ENCODE results near the gene ARHGAP33. TPM values are rescaled to one million over a fixed set of nuclear protein-coding genes. Genes with fewer than 3 reads are reported as not detected.
A peak's percentile ranks its signal among the peaks of the same experiment; 100 is the strongest.

ARHGAP33 gene
- total and polyA plus RNA-seq, 3 experiments from 2014 or later: 0.71 to 11.9 (median 9.2) TPM

- Histone ChIP-seq H3K9me3 (ENCODE audit: low read length) (no peaks in the 10 kb centered on the region), H3K4me3 (ENCODE audit: low read length) (peak within 1 kb of the TSS; percentile 87), H3K4me1 (ENCODE audit: insufficient read depth, low read length) (peaks cover 54% of the 10 kb centered on the region), H3K27me3 (ENCODE audit: insufficient read depth, low read length, poor library complexity, severe bottlenecking) (no peaks in the 10 kb centered on the region), H3K27ac (ENCODE audit: low read depth, low read length) (peak within 1 kb of the TSS; percentile 69), H3K36me3 (ENCODE audit: insufficient read depth, low read length) (peaks cover 17% of the 10 kb centered on the region)
- ChIA-PET POLR2A (interaction anchor here (1.4 kb wide), 2 partner anchors 18 to 24 kb away, joined by 3 to 7 read pairs; no protein-coding TSS in a partner anchor), CTCF (no interaction called here)
- peaks cover 0 to 42% (median 0%) of the 10 kb centered on the region in 3 donors for H3K36me3 Mint-ChIP-seq
- peak within 1 kb of the TSS; percentile 90 to 99 (median 96) for H3K27ac Mint-ChIP-seq
- no peaks in the 10 kb centered on the region for H3K9me3 Mint-ChIP-seq
- peaks cover 43 to 74% (median 51%) of the 10 kb centered on the region in 3 donors for H3K4me1 Mint-ChIP-seq
- DNase-seq: peak in 4 of 5 donors; percentile 49 to 78 (median 70)
- no peaks in the 10 kb centered on the region for H3K27me3 Mint-ChIP-seq
- H3K4me3 Mint-ChIP-seq: peak within 1 kb of the TSS; percentile 86 to 100 (median 94)
Observed at GRCh38 chr19:35742121-35742724, 33.1 kb upstream of the ARHGAP33 start, which contains the start of gene IGFLR1. TSS of gene IGFLR1 (minus strand) at chr19:35742452. CDS start at chr19:35741180, 1,272 bp downstream.

- peaks cover 0 to 2% of the 10 kb centered on the region in 2 donors for H3K27me3 Mint-ChIP-seq
- DNase-seq: no peak
- no peaks in the 10 kb centered on the region for H3K27me3 ChIP-seq (ENCODE audit: insufficient read depth, low read length, poor library complexity, severe bottlenecking)
- no peaks in the 10 kb centered on the region for H3K9me3 Mint-ChIP-seq
- H3K4me1 ChIP-seq (ENCODE audit: insufficient read depth, low read length): peaks cover 57% of the 10 kb centered on the region
- ChIA-PET POLR2A (interaction anchor here (0.6 to 1.9 kb wide), 4 partner anchors 14 to 96 kb away, joined by 3 to 12 read pairs (median 3); partner anchors contain the start of genes COX6B1 and PROSER3), CTCF (interaction anchor here (0.7 to 1.3 kb wide), 3 partner anchors 16 to 59 kb away, joined by 3 read pairs; no protein-coding TSS in a partner anchor)
- peaks cover 0 to 35% (median 0%) of the 10 kb centered on the region in 3 donors for H3K36me3 Mint-ChIP-seq
- peaks cover 53 to 78% (median 63%) of the 10 kb centered on the region in 3 donors for H3K4me1 Mint-ChIP-seq
- peak overlapping the region; percentile 97 for H3K4me3 ChIP-seq (ENCODE audit: low read length)
- peak overlapping the region; percentile 96 to 100 (median 99) for H3K27ac Mint-ChIP-seq
- peaks cover 5% of the 10 kb centered on the region for H3K36me3 ChIP-seq (ENCODE audit: insufficient read depth, low read length)
- H3K4me3 Mint-ChIP-seq: peak overlapping the region; percentile 90 to 100 (median 98)
- H3K27ac ChIP-seq (ENCODE audit: low read depth, low read length): peak overlapping the region; percentile 17
- H3K9me3 ChIP-seq (ENCODE audit: low read length): no peaks in the 10 kb centered on the region
Observed at GRCh38 chr19:35743640-35744429, 31.5 kb upstream of the ARHGAP33 start.

GRCh38 chr19:35744430-35745327 lies 30.7 kb upstream of the ARHGAP33 start:
- ChIA-PET CTCF (interaction anchor here (0.7 to 1.3 kb wide), 4 partner anchors 16 to 60 kb away, joined by 3 read pairs; no protein-coding TSS in a partner anchor), POLR2A (interaction anchor here (0.6 to 1.9 kb wide), 9 partner anchors 13 to 529 kb away, joined by 3 to 12 read pairs (median 3); partner anchors contain the start of genes COX6B1, KMT2B and PROSER3)
- Histone ChIP-seq H3K27me3 (ENCODE audit: insufficient read depth, low read length, poor library complexity, severe bottlenecking) (no peaks in the 10 kb centered on the region), H3K4me3 (ENCODE audit: low read length) (peak overlapping the region; percentile 97), H3K9me3 (ENCODE audit: low read length) (no peaks in the 10 kb centered on the region), H3K36me3 (ENCODE audit: insufficient read depth, low read length) (no peaks in the 10 kb centered on the region), H3K4me1 (ENCODE audit: insufficient read depth, low read length) (peaks cover 59% of the 10 kb centered on the region), H3K27ac (ENCODE audit: low read depth, low read length) (peak overlapping the region; percentile 100)
- H3K27me3 Mint-ChIP-seq: peaks cover 0 to 2% of the 10 kb centered on the region in 2 donors
- no peaks in the 10 kb centered on the region for H3K9me3 Mint-ChIP-seq
- H3K4me3 Mint-ChIP-seq: peak overlapping the region; percentile 90 to 100 (median 98)
- H3K4me1 Mint-ChIP-seq: peaks cover 55 to 76% (median 67%) of the 10 kb centered on the region in 3 donors
- H3K27ac Mint-ChIP-seq: peak overlapping the region; percentile 96 to 100 (median 99)
- peak; percentile 89 to 97 (median 94) for DNase-seq
- H3K36me3 Mint-ChIP-seq: peaks cover 0 to 33% (median 0%) of the 10 kb centered on the region in 3 donors

GRCh38 chr19:35745328-35746086 lies 29.9 kb upstream of the ARHGAP33 start, which contains the start of the genes PSENEN and U2AF1L4:
TSS of gene PSENEN (plus strand) at chr19:35745651. CDS start at chr19:35745931, 280 bp downstream.
TSS of gene U2AF1L4 (minus strand) at chr19:35745418. CDS start at chr19:35745391, 27 bp downstream.
- Histone ChIP-seq H3K36me3 (ENCODE audit: insufficient read depth, low read length) (no peaks in the 10 kb centered on the region), H3K27ac (ENCODE audit: low read depth, low read length) (peak within 1 kb of the TSS; percentile 100), H3K4me3 (ENCODE audit: low read length) (peak within 1 kb of the TSS; percentile 97), H3K9me3 (ENCODE audit: low read length) (no peaks in the 10 kb centered on the region), H3K27me3 (ENCODE audit: insufficient read depth, low read length, poor library complexity, severe bottlenecking) (no peaks in the 10 kb centered on the region), H3K4me1 (ENCODE audit: insufficient read depth, low read length) (peaks cover 59% of the 10 kb centered on the region)
- ChIA-PET POLR2A (interaction anchor here (0.6 to 1.9 kb wide), 6 partner anchors 25 to 530 kb away, joined by 3 to 12 read pairs (median 4); partner anchors contain the start of gene KMT2B), CTCF (interaction anchor here (0.8 to 1.0 kb wide), 2 partner anchors 8 to 31 kb away, joined by 3 read pairs; no protein-coding TSS in a partner anchor)
- Mint-ChIP-seq H3K4me3 (peak within 1 kb of the TSS; percentile 90 to 100 (median 98)), H3K9me3 (no peaks in the 10 kb centered on the region), H3K27ac (peak within 1 kb of the TSS; percentile 96 to 100 (median 99)), H3K27me3 (peaks cover 0 to 2% of the 10 kb centered on the region in 2 donors), H3K36me3 (peaks cover 0 to 33% (median 0%) of the 10 kb centered on the region in 3 donors), H3K4me1 (peaks cover 55 to 72% (median 66%) of the 10 kb centered on the region in 3 donors)
- DNase-seq: peak; percentile 92 to 99 (median 98)

GRCh38 chr19:35746087-35746462 lies 29.3 kb upstream of the ARHGAP33 start:
- no peaks in the 10 kb centered on the region for H3K36me3 ChIP-seq (ENCODE audit: insufficient read depth, low read length)
- Mint-ChIP-seq H3K27me3 (peaks cover 0 to 2% of the 10 kb centered on the region in 2 donors), H3K36me3 (peaks cover 0 to 31% (median 0%) of the 10 kb centered on the region in 3 donors), H3K9me3 (no peaks in the 10 kb centered on the region), H3K4me3 (peak overlapping the region; percentile 90 to 100 (median 98)), H3K4me1 (peaks cover 53 to 70% (median 61%) of the 10 kb centered on the region in 3 donors), H3K27ac (peak overlapping the region; percentile 24 to 100 (median 99))
- ChIA-PET CTCF (interaction anchor here (0.8 to 1.0 kb wide), 2 partner anchors 9 to 31 kb away, joined by 3 read pairs; no protein-coding TSS in a partner anchor), POLR2A (interaction anchor here (1.2 to 1.9 kb wide), 3 partner anchors 26 to 44 kb away, joined by 4 to 12 read pairs (median 6); partner anchors contain the start of gene KMT2B)
- no peak for DNase-seq
- peaks cover 59% of the 10 kb centered on the region for H3K4me1 ChIP-seq (ENCODE audit: insufficient read depth, low read length)
- no peaks in the 10 kb centered on the region for H3K27me3 ChIP-seq (ENCODE audit: insufficient read depth, low read length, poor library complexity, severe bottlenecking)
- no peaks in the 10 kb centered on the region for H3K9me3 ChIP-seq (ENCODE audit: low read length)
- peak overlapping the region; percentile 100 for H3K27ac ChIP-seq (ENCODE audit: low read depth, low read length)
- H3K4me3 ChIP-seq (ENCODE audit: low read length): peak overlapping the region; percentile 97

- CTCF ChIA-PET: no interaction called here
Observed at GRCh38 chr19:35746531-35746930, 28.8 kb upstream of the ARHGAP33 start.

More at GRCh38 chr19:35746531-35746930, 28.8 kb upstream of the ARHGAP33 start:
- Histone ChIP-seq H3K27ac (ENCODE audit: low read depth, low read length) (peak overlapping the region; percentile 100), H3K4me3 (ENCODE audit: low read length) (no peak overlapping the region), H3K27me3 (ENCODE audit: insufficient read depth, low read length, poor library complexity, severe bottlenecking) (no peaks in the 10 kb centered on the region), H3K4me1 (ENCODE audit: insufficient read depth, low read length) (peaks cover 57% of the 10 kb centered on the region), H3K36me3 (ENCODE audit: insufficient read depth, low read length) (no peaks in the 10 kb centered on the region), H3K9me3 (ENCODE audit: low read length) (no peaks in the 10 kb centered on the region)
- no peak for DNase-seq
- Mint-ChIP-seq H3K27ac (peak overlapping the region in 7 of 8 donors; percentile 24 to 99 (median 96)), H3K4me1 (peaks cover 53 to 70% (median 61%) of the 10 kb centered on the region in 3 donors), H3K9me3 (no peaks in the 10 kb centered on the region), H3K27me3 (peaks cover 0 to 2% of the 10 kb centered on the region in 2 donors), H3K4me3 (peak overlapping the region; percentile 90 to 100 (median 98)), H3K36me3 (peaks cover 0 to 32% (median 0%) of the 10 kb centered on the region in 3 donors)
- POLR2A ChIA-PET: no interaction called here
